ENCODE results near the gene GAR1. TPM values are rescaled to one million over a fixed set of nuclear protein-coding genes. Genes with fewer than 3 reads are reported as not detected.

Gene GAR1
- total RNA-seq, result 4.4 and 6.2 TPM in 2 replicates

GRCh38 chr4:109815151-109816081 lies at the start of gene GAR1:
GAR1 (plus strand) TSS chr4:109815762; CDS start chr4:109816165, 403 bp downstream.

GRCh38 chr4:109801895-109802319 lies 13.7 kb upstream of the GAR1 start, which contains the start of gene CFI:
CFI (minus strand) TSS chr4:109801999; CDS start chr4:109801971, 28 bp downstream.

GRCh38 chr4:109827672-109828071 lies 12.1 kb downstream of the GAR1 start, which contains the start of gene RRH:
RRH (plus strand) TSS chr4:109827972; CDS start chr4:109828028, 56 bp downstream.

DNA sequence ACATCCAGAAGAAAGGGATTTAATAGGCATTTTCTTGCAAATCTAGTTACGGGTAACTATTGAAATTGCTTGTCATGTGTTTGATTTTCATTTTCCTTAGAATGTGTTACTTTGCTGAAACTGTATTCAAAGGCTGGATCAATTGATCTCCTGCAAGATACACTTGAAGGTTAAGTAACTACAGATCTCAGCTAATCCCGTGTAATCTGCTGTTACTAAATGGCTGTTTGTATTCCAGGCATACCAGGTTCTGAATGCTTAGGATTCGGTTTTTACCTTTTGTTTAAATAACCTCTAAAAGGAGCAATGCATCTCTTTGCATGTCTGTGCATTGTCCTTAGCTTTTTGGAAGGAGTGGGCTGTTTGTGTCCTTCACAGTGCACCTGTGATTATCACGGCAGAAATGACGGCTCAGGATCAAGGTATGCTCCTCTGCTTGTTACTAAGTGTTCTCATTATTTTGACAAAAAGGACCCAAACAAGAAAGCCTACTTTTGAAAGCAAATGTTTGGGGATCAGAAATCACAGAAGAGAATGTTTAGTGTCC lies 32.4 kb downstream of the GAR1 start, which contains the start of gene LRIT3:
Gene LRIT3, plus strand, starts transcription at position 212 of the 547 bp plus-strand sequence. Its CDS starts 95 bp downstream, at position 307.

Other genes starting within 250 kb of the GAR1 start
- gene CASP6, start 112.3 kb upstream of the GAR1 start, total RNA-seq, result 35.2 and 56.1 TPM in 2 replicates
- gene PLA2G12A, start 85.7 kb upstream of the GAR1 start, total RNA-seq, result 27.9 and 39.2 TPM in 2 replicates
- 9.5 and 16.6 TPM in 2 replicates for gene CFI, start 13.8 kb upstream of the GAR1 start, total RNA-seq
- 0.09 TPM in 1 of 2 replicates, not detected in the other for gene RRH, start 12.2 kb downstream of the GAR1 start, total RNA-seq
- under 0.01 and 0.09 TPM in 2 replicates for gene LRIT3, start 32.3 kb downstream of the GAR1 start, total RNA-seq
- gene EGF, start 97.1 kb downstream of the GAR1 start, total RNA-seq, result under 0.01 TPM in 1 of 2 replicates, not detected in the other